SK-N-MC (cell line): ENCODE data around the gene AOPEP.

Source experiments
- EZH2 ChIP-seq: fragments of 200-600 bp; sonication (generic); IDR thresholded peaks from one replicate; pipeline ENCODE4 v1.6.1; 2017; ENCODE audit warnings: antibody characterized with exemption
- POLR2AphosphoS5 ChIP-seq: IDR thresholded peaks from 2 replicates; pipeline ENCODE4 v1.6.1; 2012; ENCODE audit warnings: mild to moderate bottlenecking, low read depth, low read length, borderline replicate concordance

DNA sequence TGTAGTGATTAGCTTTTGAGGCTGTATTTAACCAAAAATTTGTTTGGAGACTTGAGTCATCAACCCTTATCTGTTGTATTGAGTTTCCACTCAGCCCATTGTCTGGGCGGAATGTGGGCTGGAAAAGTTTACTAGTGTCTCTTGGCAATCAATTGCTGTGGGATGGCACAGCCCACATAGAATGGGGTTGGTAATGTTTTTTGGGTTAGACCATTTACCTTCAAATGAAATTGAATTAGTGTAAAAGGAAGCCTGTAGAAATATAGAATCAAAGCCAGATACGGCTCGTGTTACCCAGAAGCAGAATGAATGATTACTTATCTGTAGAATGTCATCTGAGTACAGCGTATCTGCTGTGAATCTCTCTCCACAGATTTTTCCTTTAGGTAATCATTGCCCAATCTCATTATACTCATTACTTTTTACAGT lies 142.9 kb downstream of the AOPEP start:
- no peak for TF ChIP-seq POLR2AphosphoS5
- TF ChIP-seq EZH2, result no peak
